ENCODE data around the gene PROCR. TPM values are rescaled to one million over a fixed set of nuclear protein-coding genes. Genes with fewer than 3 reads are reported as not detected.
A peak's percentile ranks its signal among the peaks of the same experiment; 100 is the strongest.
"Not testable (repeated sequence)": the region's sequence is repeated elsewhere in the genome, so short reads cannot be mapped to it uniquely, and the experiment has no call there.

PROCR gene
- total RNA-seq, 1 experiment from 2014 or later: 52.0 TPM

- TF ChIP-seq ZNF274 (IDR thresholded peaks at IDR 0.05; ENCODE audit: low read depth, low read length) (no peak), SP1 (IDR thresholded peaks at IDR 0.05; ENCODE audit: low read depth) (peak; percentile 47; the same call in 1 of the 2 replicates), EZH2phosphoT487 (IDR thresholded peaks at IDR 0.05; ENCODE audit: borderline replicate concordance) (no peak), SRF (IDR thresholded peaks at IDR 0.05; ENCODE audit: low read depth) (no peak), POLR2AphosphoS5 (IDR thresholded peaks at IDR 0.05; ENCODE audit: low read depth, low read length) (peak; percentile 81)
Measured at GRCh38 chr20:35146920-35147574, 24.8 kb upstream of the PROCR start, which contains the start of gene EDEM2 (continued).

GRCh38 chr20:35147575-35148071, 24.2 kb upstream of the PROCR start:
- H3K79me2 ChIP-seq (ENCODE audit: insufficient read depth, low read length); DNase-seq (ENCODE audit: low read depth, low spot score); H3K9me3 ChIP-seq (ENCODE audit: control insufficient read depth in 1 of 2, insufficient read depth in 1 of 2, low read depth in 1 of 2, low read length in 2 of 2); H3K9me2 ChIP-seq (ENCODE audit: insufficient read depth); RAD21 ChIA-PET (ENCODE audit: low non-redundant PET in 1 of 2, low total read pairs in 2 of 2, uncharacterized antibody in 2 of 2, unreplicated experiment in 2 of 2); H3K36me3 ChIP-seq (ENCODE audit: control insufficient read depth in 1 of 2, insufficient read depth in 2 of 2, low read length in 2 of 2); H4K20me1 ChIP-seq (ENCODE audit: insufficient read depth); H3K27me3 ChIP-seq (ENCODE audit: insufficient read depth, low read length): not testable (repeated sequence)
- H3K9ac ChIP-seq (ENCODE audit: low read length): peak overlapping the region; percentile 78
- H3K4me2 ChIP-seq (ENCODE audit: low read length): peak overlapping the region; percentile 95
- CTCF ChIA-PET: interaction anchor here (0.7 to 3.5 kb wide), 9 partner anchors 19 to 274 kb away, joined by 3 to 29 read pairs (median 4); partner anchors contain the start of gene TRPC4AP
- H3K4me3 ChIP-seq (replicated peaks in 1 of 2; ENCODE audit: low read depth in 1 of 2, low read length in 2 of 2): peak overlapping the region; percentile 77 to 98
- peaks cover 3 to 12% of the 10 kb centered on the region in 2 experiments; a peak in 2 of 4 replicates for H3K4me1 ChIP-seq (ENCODE audit: control insufficient read depth in 1 of 2, insufficient read depth in 2 of 2, low read length in 2 of 2)
- POLR2A ChIA-PET: interaction anchor here (0.6 to 1.4 kb wide), 2 partner anchors 272 to 1688 kb away, joined by 3 to 4 read pairs; partner anchors contain the start of gene ACSS2
- intact Hi-C loops (cut with micrococcal nuclease): loop anchor here (5.0 kb wide), 1 partner anchor 55 kb away; the partner anchor contains the start of gene TRPC4AP
- peak overlapping the region; percentile 29 for H2AFZ ChIP-seq (ENCODE audit: low read depth, low read length, poor library complexity, severe bottlenecking)
- TSS peak; percentile 88 for BruUV-seq (replicated peaks)
- peak overlapping the region; percentile 78 for H3K27ac ChIP-seq (ENCODE audit: low read depth, low read length)
- peak; percentile 23 for ATAC-seq
